ENCODE measurements around the gene PER3.

Gene PER3

DNA sequence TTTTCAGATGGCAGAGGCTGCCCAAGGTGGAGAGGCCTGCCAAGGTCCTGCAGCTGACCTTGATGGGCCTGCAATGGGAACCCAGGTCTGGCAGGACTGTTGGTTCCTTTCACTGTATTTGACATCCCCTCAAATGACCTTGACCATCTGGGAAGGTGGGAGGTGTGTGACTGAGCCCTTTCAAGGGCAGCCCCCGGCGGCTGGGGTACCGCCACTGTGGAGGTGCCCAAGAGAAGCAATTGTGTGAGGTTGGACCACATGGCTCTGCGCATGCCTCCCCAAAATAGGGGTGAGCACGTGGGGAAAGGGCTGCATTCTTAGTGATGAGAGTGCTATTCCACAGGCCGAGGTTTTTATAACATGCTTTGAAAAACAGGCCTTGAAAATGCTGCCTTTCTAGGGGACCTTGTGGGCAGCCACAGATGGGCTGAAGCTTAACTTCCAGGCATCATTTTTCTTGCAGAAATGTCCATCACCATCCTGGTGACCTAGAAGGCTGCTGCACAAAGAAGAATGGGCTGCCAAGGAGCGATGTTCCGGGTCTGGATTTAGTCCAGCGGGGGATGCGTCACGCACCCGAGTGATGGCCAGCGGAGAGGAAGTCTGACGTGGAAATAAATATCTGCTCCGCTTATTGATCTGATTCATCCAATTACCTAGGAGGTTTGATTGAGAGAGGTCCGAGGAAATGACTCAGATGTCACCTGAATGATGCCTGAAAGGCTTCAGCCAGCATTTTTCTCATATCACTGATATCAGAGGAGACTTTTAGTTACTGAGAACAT is 85.2 kb downstream of the PER3 start:
- H3K4me3 ChIP-seq (ENCODE audit: low read depth, low read length), result no peak overlapping the region

DNA sequence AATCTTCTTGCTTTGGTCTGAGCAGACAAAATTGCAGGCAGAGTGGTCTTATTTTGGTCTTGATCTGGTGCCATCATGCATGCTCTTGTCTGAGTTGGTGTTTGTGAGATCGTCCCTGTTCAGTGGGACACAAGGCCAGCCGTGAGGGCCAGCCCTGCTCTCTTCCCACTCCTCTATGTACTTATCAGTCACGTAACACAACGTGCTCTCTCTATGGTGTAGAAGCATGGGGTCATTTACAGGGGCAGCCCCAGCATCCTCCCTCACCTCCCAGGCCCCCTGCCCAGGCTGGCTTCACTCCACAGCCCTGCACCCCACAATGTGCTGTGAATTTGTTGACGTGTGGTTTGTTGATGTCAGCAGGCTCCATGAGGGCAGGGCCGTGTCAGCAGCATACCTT is 87.0 kb downstream of the PER3 start:
- H3K4me3 ChIP-seq (ENCODE audit: low read depth, low read length), result no peak overlapping the region

DNA sequence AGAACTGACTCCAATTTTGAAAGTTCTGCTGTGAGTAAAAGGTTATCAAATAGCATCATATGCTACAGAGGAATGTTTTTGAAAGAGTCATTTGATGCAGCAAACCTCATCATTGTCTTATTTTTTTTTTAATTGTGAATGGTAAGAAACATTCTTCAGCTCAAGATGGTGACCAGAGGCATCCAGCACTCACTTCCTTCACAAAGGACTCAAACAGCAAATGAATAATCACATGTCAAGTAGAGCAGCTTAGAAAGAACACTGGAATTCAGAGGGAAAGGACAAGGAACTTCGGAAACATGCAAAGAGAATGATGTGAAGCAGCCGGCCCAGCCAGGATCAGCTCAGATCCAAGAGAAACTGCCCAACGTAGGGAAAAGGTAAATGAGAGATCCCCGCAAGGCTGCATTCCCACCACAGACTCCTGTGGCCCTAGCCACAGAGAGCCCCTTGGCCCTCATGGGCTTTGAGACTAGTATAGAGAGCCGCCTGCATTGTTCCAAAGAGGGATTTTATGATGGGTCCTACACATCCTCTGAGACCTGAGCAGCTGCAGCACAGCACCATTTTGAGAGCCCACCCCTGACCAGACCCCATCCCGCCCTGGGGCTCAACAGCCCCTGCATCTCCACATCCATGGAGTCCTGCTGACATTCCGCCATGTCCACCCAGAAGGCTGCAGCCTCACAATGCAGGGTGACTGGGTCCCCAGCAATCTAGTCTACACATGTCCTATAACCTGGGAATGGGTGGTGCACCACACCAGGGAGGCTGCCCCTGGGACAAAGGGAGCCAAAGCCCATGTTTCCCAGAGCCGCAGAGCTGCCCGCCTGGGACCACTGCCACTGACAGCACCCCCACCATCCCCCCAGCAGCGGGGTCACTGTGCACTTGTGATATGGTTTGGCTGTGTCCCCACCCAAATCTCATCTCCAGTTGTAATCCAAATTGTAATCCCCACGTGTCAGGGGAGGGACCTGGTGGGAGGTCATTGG is 90.0 kb downstream of the PER3 start:
- no peak overlapping the region for H3K4me3 ChIP-seq (ENCODE audit: low read depth, low read length)

DNA sequence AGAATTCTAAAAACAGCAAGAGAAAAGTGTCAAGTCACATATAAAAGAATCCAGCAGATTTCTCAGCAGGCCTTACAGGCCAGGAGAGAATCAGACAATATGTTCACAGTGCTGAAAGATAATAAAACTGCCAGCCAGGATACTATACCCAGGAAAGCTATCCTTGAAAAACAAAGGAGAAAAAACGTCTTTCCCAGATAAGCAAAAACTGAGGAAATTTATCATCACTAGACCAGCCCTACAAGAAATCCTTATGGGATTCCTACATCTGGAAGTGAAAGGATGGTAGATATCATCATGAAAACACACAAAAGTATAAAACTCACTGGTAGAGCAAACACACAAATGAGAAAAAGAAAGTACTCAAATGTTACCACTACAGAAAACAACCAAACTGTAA is 93.9 kb downstream of the PER3 start:
- no peak overlapping the region for H3K4me3 ChIP-seq (ENCODE audit: low read depth, low read length)

DNA sequence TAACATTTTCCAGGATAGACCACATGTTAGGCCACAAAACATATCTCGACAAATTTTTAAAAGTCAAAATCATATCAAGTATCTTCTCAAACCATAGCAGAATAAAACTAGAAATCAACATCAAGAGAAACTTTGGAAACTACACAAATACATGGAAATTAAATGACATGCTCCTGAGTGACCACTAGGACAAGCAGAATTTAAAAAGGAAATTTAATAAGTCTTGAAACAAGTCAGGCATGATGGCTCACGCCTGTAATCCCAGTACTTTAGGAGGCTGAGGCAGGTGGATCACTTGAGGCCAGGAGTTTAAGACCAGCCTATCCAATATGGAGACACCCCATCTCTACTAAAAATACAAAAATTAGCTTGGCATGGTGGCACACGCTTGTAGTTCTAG is 95.1 kb downstream of the PER3 start:
- no peak overlapping the region for H3K4me3 ChIP-seq (ENCODE audit: low read depth, low read length)

DNA sequence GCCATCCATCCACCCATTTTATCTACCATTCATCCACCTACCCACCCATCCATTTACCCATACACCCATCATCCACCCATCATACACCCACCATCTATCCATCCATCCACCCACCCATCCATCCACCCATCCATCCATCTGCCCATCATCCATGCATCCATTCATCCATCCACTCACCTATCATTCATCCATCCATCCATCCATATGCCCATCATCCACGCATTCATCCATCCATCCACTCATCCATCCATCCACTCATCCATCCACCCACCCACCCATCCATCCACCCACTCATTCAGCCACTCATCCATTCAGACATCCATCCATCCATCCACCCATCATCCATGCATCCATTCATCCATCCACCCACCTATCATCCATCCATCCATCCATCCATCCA is 100.7 kb downstream of the PER3 start:
- H3K4me3 ChIP-seq (ENCODE audit: low read depth, low read length), result no peak overlapping the region

DNA sequence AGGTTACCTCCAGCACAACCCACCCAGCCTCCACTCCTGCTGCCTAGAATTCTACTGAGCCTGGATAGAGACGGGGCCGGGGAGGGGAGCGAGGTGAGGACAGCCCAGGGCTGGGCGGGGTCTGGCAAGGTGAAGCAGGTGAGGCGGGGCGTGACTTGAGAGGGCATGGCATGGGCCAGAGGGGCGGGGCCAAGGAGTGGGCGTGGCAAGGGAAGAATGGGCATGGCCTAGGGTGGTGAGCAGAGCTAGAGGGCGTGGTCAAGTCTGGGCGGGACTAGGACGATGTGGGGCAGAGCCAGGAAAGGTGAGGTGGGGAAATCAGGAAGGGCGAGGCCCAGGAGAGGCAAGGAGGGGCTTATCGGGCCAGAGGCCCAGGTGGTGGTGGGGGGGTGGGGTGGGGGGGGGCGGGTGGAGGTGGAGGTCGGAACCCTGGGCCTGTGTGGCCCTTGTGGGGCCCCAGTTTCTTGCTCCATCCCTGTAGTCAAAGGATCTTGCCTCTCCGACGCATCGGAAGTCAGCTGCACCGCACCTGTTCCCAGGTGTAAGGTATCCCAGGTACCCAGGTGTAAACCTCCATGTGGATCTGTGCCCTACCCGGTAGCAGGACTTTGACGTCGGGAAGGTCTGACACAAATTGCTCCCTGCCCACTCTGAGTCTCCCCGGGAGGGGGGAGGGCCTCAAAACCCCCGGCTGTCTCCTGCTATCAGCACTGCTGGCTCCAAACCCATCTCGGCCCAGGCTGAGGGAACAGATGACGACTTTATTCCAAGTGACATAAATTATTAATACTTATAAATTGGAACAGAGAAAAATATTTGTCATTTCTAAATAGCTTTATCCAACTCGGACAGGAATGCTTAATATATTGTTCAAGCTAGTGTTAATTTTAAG is 101.7 kb downstream of the PER3 start:
- H3K4me3 ChIP-seq (ENCODE audit: low read depth, low read length), result peak overlapping the region; percentile 20

DNA sequence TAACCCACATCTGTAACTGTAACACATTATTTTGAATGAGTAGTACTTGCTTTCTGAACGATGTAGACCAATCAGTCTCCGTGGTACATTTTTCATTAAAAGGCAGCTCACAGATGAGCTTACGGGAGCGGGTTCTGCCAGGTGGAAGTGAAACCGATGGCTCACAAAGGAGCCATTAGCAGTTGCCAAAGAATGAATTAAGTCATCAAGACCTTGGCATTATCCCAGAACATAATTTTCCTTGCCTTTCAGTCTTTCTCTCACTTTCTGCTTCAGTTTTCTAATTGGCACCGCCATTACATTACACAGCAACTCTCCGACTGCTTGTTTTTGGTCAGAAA is 102.3 kb downstream of the PER3 start:
- H3K4me3 ChIP-seq (ENCODE audit: low read depth, low read length), result no peak overlapping the region

DNA sequence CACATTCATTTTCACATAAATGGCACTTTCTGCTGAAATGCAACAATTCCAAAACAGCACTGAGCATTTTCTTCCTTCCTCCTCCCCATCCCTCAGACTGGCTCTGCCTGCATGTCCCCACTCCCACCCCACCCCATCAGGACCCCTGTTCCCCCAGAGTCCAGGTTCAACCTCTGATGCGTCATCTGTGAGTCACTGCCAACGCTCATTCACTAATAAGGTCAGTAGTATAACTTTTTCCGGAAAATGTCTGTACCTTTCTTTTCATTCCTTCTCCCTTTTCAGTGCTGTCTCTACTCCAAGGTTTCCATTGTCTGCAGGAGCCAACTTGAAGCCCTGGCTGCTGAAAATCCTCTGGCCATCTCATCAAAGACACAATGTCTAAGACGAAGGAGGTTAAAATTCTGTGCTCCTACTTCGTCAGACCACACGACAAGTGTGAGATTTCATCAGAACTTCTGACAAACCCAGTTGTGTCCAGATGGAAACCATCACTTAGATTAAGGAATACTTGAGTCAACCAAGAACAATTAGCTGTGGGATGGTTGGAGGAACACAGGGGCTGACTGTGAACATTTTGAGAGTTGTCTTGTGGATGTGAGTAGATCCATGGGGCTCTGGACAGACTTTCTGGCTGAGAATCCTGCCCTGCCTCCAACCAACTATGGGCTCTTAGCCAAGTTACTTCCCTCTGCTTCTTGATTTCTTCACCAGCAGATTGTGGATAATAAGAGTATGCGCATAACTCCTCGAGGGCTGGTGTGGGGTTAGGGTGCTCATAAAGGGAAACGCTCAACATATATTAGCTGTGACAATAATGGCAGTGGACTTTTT is 104.4 kb downstream of the PER3 start:
- H3K4me3 ChIP-seq (ENCODE audit: low read depth, low read length), result no peak overlapping the region

DNA sequence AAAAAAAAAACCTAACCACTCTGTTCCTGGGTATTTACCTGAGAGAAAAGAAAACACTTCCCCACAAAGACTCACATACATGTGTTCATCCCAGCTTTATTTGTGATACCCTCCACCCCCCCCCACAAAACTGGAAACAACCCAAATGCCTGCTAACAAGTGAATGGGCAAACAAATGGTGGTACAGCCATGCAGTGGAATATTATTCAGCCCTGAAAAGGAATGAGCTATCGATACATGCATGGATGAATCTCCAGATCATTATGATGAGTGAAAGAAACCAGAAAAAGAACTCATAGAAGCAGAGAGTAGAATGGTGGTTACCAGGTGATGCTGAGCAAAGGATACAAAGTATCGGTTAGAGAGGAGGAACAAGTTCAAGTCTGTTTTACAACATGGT is 106.8 kb downstream of the PER3 start:
- H3K4me3 ChIP-seq (ENCODE audit: low read depth, low read length), result no peak overlapping the region

DNA sequence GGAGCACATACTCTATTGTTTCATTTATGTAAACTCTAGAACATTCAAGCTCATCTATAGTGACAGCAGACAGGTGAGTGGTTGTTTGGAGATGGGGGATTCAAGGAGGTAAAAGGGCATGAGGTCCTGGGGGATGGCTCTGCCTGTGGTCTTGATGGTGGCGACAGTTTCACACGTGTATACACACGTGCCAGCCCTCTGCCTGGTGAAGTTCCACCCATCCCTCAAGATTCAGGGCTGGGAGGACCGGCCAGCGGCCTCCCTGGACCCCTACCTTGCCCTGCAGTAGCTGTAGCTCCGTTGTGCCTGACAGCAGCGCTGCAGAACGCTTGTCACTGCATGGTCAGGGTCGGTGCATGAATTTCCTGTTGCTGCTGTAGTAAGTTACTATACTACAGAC is 107.7 kb downstream of the PER3 start:
- no peak overlapping the region for H3K4me3 ChIP-seq (ENCODE audit: low read depth, low read length)

DNA sequence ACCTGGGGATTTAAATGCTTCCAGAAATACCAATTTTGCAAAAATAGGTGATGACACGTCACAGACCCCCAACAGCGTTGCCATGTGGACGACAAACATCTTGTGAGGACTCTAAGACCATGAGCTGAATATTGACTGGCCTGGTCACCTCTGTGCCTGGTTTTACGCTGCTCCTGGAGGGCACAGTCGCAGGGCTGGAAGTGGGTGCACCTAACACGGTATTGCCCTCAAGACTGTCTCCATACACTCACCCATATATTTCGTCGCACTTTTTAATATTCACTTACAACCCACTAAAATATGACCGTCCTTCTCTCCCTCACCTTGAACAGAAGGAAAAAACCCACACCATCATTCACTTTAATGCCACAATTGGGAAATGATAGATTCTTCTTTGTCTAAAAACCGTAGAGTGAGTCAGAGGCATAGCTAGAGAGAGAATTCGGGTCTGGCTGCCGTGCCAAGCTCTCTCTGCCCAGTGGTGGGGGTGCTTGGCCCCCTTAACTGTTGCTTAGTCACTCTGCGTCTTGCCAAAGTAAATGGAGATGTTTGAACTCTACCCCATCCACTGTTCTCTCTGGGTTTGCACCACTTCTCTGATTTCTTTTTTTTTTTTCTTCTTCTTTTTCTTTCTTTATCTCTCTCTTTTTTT is 109.6 kb downstream of the PER3 start:
- no peak overlapping the region for H3K4me3 ChIP-seq (ENCODE audit: low read depth, low read length)
